ENCODE results near the gene ZNF44.

ZNF44 gene

GRCh38 chr19:12260861-12261260 is 33.8 kb downstream of the ZNF44 start:
- no peak for DNase-seq

GRCh38 chr19:12260236-12260635 is 34.4 kb downstream of the ZNF44 start:
- no peak for DNase-seq

GRCh38 chr19:12255372-12255771 is 39.3 kb downstream of the ZNF44 start:
- DNase-seq = no peak

- no peak for DNase-seq
Measured at GRCh38 chr19:12247644-12248222, 47.0 kb downstream of the ZNF44 start.

GRCh38 chr19:12244370-12244769 is 50.3 kb downstream of the ZNF44 start:
- DNase-seq = no peak

- no peak for DNase-seq
Measured at GRCh38 chr19:12237143-12237839, 57.4 kb downstream of the ZNF44 start.

GRCh38 chr19:12232961-12233360 is 61.7 kb downstream of the ZNF44 start:
- no peak for DNase-seq

GRCh38 chr19:12230751-12231733 is 63.6 kb downstream of the ZNF44 start:
- DNase-seq = no peak

- no peak for DNase-seq
Measured at GRCh38 chr19:12229990-12230389, 64.7 kb downstream of the ZNF44 start.

GRCh38 chr19:12224676-12225075 is 70.0 kb downstream of the ZNF44 start:
- no peak for DNase-seq

- no peak for DNase-seq
Measured at GRCh38 chr19:12222980-12223630, 71.6 kb downstream of the ZNF44 start.

All from DMS 273 treated with DMSO at 0.1 percent for 48 hours (cell line).